GM19193 (cell line): ENCODE results near the gene PRR19.
A peak's percentile ranks its signal among the peaks of the same experiment; 100 is the strongest.

Experiments
- POLR2A ChIP-seq: IDR thresholded peaks from 4 replicates; pipeline ENCODE4 v1.6.1; 2011; ENCODE audit not compliant: insufficient read depth, insufficient read length; ENCODE audit errors: extremely low read depth

The PRR19 gene

GRCh38 chr19:42269478-42270345 is 32.2 kb upstream of the PRR19 start:
- no peak for TF ChIP-seq POLR2A

GRCh38 chr19:42270346-42271044 is 31.4 kb upstream of the PRR19 start:
- peak; percentile 61 for TF ChIP-seq POLR2A

DNA sequence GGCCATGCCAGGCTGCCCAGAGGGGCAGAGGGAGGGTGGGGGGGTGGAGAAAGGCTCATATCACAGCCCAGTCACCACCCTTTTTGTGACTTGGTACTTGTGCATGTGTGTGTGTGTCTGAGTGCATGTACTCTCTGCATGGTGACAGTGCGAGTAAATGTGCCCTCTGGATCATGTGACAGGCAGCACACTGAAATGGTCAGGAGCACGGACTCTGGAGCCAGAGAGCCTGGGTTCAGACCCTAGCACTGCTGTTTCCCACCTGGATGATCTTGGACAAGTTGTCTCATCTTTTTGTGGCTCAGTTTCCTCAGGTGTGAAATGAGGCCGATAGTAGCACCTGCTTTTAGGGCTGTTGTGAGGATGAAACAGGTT is 30.9 kb upstream of the PRR19 start:
- no peak for TF ChIP-seq POLR2A

GRCh38 chr19:42271861-42272534 is 29.9 kb upstream of the PRR19 start:
- no peak for TF ChIP-seq POLR2A

DNA sequence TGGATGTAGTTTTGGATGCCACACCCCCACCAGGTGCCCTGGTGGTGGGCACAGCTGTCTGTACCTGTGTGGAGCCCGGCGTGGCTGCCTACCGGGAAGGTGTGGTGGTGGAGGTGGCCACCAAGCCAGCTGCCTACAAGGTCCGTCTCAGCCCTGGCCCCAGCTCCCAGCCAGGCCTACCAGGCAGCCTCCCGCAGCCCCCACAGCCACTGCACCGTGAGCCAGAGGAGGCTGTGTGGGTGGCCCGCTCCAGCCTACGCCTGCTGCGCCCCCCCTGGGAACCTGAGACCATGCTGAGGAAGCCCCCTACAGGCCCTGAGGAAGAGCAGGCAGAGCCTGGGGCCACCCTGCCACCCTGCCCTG is 29.4 kb upstream of the PRR19 start:
- TF ChIP-seq POLR2A: no peak

- no peak for TF ChIP-seq POLR2A
Measured at GRCh38 chr19:42272989-42273406, 28.9 kb upstream of the PRR19 start.

DNA sequence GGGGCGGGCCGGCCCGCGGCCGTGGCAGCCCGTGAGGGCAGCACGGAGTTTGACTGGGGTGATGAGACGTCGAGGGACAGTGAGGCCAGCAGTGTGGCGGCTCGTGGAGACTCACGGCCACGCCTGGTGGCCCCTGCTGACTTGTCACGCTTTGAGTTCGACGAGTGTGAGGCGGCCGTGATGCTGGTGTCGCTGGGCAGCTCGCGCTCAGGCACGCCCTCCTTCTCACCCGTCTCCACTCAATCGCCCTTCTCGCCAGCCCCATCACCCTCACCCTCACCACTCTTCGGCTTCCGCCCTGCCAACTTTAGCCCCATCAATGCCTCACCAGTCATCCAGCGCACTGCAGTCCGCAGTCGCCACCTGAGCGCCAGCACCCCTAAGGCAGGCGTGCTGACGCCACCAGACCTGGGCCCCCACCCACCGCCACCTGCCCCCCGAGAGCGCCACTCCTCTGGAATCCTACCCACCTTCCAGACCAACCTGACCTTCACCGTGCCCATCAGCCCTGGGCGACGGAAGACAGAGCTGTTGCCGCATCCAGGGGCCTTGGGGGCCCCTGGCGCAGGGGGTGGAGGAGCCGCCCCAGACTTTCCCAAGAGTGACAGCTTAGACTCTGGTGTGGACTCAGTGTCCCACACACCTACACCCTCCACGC is 28.4 kb upstream of the PRR19 start:
- TF ChIP-seq POLR2A: no peak

- TF ChIP-seq POLR2A: no peak
Measured at GRCh38 chr19:42274065-42274682, 27.8 kb upstream of the PRR19 start.

GRCh38 chr19:42275103-42275502 is 26.8 kb upstream of the PRR19 start:
- no peak for TF ChIP-seq POLR2A

DNA sequence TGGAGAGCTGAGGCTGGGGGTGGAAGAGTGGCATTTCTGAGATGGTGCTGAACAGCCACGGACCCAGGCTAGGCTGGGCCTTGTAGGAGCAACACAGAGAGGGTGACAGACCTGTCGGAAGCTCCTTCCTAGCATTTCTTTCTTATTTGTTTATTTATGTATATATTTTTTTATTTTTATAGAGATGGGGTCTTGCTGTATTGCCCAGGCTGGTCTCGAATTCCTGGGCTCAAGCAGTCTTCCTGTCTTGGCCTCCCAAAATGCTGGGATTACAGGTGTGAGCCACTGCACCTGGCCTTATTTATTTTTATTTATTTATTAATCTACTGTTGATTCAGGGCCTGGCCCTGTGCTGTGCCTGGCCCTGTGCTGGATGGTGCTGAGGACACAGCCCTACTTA is 26.4 kb upstream of the PRR19 start:
- no peak for TF ChIP-seq POLR2A

GRCh38 chr19:42276284-42276683 is 25.6 kb upstream of the PRR19 start:
- TF ChIP-seq POLR2A: no peak

- no peak for TF ChIP-seq POLR2A
Measured at GRCh38 chr19:42276821-42277220, 25.1 kb upstream of the PRR19 start.

DNA sequence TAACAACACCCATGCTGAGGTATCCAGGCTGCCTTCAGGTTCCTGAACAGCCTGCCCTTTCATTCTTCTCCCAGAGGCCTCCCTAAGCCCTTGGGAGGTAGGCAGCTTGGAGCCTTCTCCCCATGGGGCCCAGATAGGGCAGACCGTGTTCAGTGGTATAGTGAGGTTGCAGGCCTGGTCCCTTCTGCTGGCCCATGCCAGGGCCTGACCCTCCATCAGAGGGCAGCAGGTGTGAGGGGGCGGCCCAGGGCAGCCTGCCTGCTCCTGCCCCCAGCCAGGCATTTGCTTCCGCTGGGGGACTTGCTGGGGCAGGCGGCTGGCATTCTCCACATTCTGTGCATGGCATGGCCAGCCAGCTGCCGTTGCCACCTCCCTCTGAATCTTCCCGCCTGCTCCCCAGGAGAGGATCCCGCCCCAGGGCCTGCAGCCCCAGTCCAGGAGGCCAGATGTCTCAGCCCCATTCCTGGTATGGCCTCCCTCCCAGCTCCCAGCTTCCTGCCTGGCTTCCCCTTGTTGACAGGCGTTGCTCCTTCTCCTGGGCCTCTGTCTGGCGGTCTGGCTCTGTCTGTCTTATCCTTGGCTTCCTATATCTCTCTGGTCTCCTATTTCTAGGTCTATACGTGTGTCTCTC is 24.0 kb upstream of the PRR19 start:
- no peak for TF ChIP-seq POLR2A

DNA sequence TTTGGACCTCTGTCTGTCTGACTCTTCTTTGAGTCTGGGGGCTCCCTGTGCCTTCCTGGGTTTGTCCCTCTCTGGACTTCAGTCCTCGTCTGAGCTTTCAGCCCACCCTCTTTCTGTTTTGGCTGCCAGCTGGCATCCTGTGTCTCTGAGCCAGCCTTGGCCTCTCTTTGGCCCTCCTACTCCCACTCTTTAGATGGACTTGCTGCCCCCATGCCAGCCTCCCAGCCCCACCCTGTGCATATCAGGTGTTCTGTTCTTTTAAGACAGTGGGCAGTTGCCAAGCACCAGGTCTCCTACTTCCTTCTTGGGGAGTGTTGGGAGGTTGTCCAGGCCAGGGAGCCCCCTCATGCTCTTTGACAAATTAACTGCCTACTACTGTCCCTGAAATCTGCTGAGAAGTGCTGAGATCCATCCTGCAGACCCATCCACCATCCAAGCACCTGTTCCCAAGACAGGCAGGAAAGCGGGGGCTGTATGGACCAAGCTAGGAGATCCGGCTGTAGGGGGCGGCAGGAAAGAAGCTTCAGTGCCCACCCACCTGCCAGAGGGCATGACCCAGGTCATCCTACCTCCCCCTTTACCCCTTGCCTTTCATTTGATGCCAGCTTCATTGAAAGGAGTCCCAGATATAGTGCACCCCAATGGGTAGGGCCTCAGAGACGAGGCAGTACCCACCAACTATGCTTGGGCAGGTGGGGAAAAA is 23.3 kb upstream of the PRR19 start:
- no peak for TF ChIP-seq POLR2A
